ENCODE measurements around the gene NPHP4.

Gene NPHP4

DNA sequence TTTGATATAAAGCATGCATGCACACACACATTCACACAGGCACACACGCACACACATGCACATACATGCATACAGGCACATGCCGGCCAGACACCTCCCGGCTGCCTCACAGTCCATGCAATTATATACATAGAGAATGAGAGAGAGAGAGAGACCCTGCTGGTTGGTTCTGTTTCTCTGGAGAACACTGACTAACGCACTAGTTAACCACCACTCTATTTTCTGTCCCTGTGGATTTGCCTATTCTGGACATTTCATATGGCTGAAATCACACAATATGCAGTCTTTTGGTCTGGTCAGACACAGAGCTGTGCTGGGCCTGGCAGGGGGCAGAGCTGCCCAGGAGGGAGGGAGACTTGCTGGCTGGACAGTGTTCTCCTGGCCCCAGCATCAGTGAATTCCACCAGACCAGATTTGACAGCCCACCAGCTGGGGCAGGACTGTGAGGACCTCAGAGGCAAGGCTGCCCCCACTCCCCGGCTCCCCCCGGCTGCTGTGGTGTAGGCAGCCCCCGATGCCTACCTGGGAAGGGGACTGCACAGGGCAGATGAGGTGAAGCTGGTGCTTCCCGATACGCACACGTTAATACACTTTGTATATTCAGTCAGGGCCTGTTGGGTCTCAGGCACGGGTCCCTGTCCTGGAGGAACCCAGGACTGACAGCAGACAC lies 152.2 kb downstream of the NPHP4 start:
- no peak for DNase-seq

GRCh38 chr1:5839161-5839880 lies 152.9 kb downstream of the NPHP4 start:
- DNase-seq, result no peak

DNA sequence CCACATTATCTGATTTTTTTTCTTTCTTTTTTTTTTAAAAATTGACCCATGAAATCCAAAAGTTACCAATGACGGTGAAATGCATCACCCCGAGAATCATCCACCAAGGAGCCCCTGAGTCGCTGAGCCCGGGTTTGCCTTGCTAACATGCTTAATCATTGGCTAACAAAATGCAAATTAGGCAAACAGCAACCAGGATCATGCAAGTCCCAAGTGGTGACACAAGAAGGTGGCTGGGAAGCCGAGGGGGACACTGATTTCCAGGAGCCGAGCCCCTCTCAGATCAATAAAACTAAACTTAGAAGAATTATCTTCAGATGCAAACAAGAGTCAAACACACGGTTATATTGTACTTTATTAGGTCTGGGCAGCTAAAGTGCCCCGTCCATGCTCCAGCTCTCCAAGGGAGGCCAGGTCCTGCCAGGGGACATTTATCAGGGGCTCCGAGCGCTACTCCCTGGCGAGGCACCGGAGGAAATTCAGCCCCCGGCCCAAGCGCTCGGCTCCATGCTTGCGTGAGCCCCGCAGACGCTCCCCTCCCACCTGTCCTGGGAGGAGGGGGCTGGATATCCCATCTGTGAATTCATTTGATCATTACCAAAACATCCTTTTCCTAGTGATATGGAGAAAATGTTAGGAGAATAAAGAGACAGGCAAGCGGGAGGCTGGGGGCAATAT lies 154.1 kb downstream of the NPHP4 start:
- no peak for DNase-seq

- DNase-seq, result no peak
Measured at GRCh38 chr1:5836776-5837440, 155.3 kb downstream of the NPHP4 start.

GRCh38 chr1:5835179-5835562 lies 157.1 kb downstream of the NPHP4 start:
- DNase-seq, result no peak

- DNase-seq, result no peak
Measured at GRCh38 chr1:5834477-5835178, 157.6 kb downstream of the NPHP4 start.

DNA sequence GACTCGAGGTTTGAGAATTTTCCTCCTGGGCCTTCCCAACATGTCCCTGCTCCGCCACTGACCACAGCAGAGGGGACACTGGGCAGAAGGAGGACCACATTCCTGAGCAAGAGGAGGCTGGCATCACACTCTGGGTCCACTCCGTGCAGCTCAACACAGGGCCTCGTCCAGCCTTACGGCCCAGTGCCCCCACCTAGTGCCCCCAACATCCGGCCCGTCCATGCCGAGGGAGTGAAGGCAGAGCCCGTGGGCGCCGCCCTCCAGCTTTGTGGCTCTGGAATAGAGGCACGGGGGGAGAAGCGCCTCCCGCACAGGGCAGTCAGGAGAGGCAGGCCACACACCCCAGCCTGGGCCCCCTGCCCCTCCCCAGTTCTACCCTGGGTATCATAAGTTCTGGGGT lies 158.3 kb downstream of the NPHP4 start:
- DNase-seq, result no peak

DNA sequence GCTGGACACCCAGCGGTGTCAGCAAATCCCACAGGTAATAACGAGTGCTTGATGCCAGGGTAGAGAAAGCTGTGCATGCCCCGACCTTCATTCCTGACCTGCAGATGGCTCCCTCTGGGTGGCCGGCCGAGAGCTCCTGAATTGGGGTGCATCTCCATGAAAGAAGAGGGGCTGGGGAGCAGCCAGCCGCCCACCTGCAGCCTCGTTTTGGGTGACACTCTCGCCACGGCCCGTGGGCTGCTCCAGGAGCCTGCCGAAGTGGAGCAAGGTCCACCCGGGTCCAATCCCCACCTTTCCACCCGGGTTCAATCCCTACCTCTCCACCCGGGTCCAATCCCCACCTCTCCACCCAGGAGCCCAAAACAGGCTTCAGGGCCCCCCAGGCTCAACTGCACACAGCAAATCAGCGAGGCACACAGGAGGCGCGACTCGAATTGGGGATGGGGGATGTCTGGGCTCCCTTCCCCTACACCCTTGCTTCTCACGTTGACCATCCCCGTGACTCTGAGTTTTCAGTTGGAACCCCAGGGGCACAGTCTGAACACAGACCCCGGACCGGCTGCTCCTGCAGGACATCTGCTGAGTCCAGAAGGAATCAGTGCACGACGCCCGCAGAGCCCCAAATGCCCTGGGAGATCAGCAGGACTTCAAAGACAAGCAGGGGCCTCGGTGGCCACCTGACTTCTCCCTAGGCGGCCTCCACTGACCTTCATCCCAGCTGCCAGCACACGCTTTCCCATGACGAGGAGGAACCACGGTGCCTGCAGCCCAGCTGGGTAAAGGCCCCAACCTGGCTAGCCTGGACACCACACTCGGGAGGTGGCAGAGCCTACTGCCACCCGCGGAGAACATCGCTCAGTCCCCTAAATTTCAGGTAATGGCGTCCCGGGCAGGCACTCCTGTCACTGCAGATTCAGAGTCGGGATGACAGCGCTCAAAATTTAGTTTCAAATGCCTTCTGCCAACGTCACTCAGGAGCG lies 159.0 kb downstream of the NPHP4 start:
- no peak for DNase-seq

GRCh38 chr1:5831600-5832335 lies 160.5 kb downstream of the NPHP4 start:
- no peak for DNase-seq

GRCh38 chr1:5830771-5831599 lies 161.2 kb downstream of the NPHP4 start:
- peak; percentile 26 for DNase-seq

DNA sequence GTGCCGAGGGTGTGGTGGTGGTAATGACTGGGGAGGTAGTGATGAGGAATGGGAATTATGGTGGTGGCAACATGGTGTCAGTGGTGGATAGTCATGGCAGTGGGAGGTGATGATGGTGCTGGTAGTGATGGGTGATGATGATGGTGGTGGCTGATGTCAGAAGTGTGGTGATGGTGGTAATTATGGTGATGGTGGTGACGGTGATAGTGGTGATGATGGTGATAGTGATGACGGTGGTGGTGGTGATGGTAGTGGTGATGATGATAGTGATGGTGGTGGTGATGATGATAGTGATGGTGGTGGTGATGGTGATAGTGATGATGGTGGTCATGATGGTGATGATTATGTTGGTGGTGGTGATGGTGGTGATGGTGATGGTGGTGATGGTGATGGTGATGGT lies 162.8 kb downstream of the NPHP4 start:
- no peak for DNase-seq

DNA sequence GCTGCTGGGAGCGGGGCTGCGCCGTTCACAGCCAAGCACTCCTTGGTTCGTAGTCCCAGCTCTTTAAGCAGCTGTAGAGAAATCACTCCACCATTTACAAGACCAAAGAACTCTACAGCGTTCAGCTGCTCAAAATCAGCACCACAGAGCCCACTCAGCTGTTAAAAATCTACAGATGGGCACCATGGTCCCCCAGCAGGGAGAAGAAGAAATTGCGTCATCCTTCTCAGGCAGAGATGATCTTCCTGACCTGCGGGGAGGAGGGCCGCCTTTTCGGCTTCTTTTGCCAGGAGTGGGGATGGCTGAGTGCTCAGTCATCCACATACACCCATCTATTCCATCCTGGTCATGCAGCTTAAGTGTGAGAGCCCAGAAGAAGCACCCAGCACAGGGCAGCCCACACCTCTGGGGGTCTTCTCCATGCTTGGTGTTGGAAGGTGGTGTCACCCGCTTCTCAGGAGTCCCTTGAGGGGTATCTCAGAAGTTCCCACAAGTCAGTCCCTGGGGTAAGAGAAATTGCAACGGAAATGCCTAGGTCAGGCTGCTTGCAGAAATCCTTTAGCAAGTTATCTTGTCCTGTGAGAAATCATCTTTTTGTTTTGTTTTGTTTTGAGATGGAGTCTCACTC lies 163.8 kb downstream of the NPHP4 start:
- DNase-seq, result no peak

GRCh38 chr1:5827516-5827915 lies 164.7 kb downstream of the NPHP4 start:
- no peak for DNase-seq

GRCh38 chr1:5826601-5827000 lies 165.6 kb downstream of the NPHP4 start:
- DNase-seq, result no peak

DNA sequence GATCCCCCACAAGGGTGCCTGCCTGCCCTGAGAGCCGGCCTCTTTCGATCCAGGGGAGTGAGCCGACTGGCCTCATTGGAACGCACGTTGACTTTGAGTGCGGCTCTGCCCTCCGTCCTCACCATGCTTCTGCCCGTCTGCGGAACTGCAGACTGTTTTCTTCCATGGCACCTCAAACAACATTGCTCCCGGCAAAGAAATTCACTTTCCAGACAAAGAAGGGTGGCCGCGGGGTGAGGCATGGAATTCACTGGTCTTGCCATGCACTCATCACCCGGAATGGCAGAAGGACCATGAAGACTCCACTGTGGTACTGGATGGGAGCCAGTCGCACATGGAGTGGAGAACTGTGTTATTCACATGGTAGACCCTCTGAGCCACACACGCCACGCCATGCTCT lies 169.5 kb downstream of the NPHP4 start:
- DNase-seq, result no peak

DNA sequence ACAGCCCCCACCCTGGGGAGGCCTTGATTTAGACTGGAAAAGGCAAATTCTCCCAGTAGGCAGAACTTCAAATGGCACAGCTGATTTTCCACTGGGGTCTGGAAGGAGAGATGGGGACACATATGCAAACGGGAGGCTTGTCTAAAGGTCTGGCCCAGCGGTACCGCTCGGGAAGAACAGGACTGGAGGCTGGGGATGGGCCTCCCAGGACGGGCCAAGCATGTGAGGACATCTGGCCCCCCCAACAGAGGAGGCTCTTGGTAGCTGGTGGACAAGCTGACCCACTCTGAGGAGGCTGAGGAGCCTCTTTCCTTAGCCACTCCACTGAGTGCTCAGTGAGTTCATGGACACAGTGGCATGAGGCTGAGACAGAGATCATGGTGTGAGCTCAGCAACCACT lies 170.0 kb downstream of the NPHP4 start:
- DNase-seq, result no peak

DNA sequence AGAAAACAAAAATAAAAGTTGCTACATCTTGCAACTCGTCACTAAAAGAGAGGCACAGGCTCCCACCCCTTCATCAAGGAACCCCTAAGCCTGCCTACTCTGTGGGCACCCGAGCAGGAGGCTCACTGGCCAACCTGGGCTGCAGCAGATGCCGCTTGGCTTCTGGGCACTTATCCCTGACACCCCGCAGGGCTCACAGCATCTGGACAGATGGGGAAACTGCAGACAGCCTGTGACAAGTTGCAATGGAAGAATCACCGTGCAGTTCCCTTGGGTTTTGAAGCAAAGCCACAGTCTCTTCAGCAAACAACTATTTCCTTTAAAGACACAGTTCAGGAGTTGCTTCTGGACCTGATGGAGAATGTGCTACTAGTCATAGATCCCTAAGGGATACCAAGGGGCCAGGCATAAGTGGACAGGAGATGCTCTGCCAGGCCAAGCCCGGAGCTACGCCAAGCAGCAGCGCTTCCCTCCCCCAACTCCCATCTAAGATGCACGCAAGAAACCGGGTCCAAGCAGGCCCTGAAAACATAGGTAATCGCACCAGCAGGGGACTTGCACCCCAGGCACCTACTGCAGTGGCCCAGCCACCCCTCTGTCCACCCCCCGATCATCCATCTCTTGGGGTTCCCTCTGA lies 170.6 kb downstream of the NPHP4 start:
- no peak for DNase-seq

DNA sequence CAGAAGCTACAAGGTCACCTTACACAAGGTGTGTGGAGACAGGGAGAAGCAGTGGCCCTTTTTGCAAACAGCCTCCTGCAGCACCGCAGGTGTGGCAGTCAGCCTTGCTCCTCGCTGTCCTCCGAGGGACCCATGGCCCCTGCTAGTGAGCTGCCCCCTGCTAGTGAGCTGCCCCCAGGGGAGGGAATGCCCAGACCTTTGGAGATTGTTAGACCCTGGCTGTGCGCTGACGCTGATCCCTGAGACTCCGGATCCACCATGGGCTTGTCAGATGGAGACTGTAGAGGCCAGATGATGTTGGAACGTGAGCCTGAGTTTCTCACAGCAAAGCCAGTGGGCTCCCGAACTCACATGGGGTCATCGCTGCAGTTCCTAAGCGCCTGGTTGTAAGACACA lies 172.2 kb downstream of the NPHP4 start:
- DNase-seq, result no peak

DNA sequence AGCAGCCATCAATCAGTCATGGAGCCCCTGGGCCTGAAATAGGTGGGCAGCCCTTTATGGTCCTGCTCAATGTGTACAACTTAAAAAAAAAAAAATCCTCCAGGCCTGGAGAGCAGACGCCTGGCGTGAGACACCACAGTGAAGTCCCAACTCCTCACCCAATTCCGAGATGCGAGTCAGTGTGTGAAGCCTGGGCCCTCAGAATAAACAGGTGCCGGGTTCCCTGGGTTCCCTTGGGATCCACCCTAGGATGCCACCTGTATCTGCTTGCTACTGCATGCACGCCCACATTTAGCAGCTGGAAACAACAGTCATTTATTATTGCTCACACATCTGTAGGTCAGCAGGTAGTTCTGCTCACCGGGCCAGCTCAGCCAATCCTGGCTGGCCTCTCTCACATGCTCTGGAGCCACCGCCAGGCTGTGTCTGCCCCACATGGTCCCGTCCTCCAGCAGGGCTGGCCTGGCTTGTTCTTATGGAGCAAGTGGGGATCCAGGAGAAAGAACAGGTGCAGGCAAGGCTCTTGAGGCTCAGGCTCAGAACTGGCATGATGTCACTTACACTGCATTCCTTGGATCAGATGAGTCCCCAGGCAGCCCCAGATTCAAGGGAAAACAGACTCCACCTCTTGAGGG lies 172.7 kb downstream of the NPHP4 start:
- DNase-seq, result no peak
